Activated T-cell treated with anti-CD3 and anti-CD28 coated beads for 48 hours (primary cell): Measurements from ENCODE around the gene HOMER1.
"Not testable (repeated sequence)": the region's sequence is repeated elsewhere in the genome, so short reads cannot be mapped to it uniquely, and the experiment has no call there.

ENCODE experiments used
- DNase-seq: peaks from one replicate; pipeline ENCODE4 v3.0.0-alpha.2; 2020; ENCODE audit warnings: low read depth

Gene HOMER1

DNA sequence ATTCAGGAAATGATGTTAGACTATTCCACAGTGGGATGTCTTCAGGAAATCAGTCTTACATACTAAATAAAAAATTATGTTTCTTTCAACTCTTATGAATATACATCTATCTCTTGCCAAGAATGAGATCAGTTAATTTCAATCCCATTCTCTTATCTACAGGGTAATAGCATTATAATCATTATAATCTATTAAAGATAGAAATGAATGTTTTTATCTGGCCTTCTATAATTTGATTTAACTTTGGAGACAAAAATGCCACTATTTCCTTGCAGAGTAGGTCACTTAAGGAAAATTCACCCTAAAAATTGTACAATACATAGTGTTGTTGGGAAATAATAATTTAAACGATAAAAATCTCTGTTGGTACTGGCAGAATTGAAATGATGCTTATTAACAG is 96.4 kb downstream of the HOMER1 start:
- DNase-seq, result no peak

DNA sequence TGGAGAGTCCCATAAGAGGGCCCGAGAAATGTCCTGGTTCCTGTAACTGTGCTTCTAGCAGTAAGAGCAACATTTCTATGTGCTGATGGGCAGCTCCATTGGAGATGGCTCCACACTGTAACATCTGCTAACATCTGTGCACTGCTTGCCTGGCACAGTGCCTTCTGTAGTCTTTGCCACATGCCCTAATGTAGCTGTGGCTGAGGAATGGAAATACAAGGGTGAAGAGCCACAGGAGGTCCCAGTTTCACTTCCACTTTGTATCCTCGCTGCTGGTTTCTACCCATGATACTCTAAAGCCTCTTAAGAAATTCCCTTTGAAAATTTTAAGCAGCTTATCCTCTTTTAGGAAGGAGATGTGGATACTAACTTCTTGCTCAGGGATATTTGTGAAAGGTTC is 97.4 kb downstream of the HOMER1 start:
- DNase-seq, result no peak

DNA sequence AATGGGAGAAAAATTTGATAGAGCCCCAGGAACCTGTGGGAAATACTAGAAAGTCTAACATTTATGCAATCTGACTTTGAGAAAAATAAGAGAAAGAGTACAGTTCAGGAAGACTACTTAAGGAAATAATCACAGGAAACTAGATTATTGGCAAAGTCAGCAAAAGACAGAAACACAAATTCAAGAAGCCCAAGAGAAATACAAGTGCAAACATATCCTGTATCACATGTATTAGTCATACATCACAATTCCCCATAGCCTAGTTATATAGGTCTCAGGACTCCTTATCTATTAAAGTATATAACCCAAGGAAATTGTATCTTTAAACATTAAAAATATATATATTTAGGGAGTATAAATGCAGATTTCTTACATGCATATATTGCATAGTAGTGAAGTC is 100.8 kb downstream of the HOMER1 start:
- no peak for DNase-seq

DNA sequence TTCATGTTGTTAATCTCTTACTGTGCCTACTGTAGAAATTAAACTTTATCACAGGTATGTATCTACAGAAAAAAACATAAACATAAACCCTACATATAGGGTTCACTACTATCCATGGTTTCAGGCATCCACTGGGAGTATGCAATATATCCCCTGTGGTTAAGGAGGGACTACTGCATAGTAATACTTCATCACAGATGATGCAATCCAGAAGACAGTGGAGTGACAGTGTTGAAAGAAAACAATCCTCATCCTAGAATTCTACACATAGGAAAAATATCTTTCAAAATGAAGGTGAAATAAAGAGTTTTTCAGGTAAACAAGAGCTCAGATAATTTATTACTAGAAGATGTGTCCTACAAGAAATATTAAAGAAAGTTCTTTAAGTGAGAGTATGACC is 105.9 kb downstream of the HOMER1 start:
- DNase-seq, result no peak

DNA sequence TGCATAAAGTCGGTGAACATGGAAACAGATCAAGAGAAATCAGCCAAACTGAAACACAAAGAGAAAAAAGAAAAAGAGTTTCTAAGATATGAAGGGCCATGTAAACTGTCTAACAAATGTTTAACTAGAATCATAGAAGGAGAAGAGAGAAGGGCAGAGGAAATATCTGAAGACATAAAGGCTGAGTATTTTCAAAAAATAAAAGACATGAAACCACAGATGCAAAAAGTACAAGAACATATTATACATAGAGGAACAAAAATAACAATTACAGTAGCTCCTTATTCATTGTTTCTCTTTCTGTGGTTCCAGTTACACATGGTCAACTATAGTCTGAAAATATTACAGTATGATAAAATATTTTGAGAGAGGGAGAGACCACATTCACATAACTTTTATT is 106.3 kb downstream of the HOMER1 start:
- no peak for DNase-seq

DNA sequence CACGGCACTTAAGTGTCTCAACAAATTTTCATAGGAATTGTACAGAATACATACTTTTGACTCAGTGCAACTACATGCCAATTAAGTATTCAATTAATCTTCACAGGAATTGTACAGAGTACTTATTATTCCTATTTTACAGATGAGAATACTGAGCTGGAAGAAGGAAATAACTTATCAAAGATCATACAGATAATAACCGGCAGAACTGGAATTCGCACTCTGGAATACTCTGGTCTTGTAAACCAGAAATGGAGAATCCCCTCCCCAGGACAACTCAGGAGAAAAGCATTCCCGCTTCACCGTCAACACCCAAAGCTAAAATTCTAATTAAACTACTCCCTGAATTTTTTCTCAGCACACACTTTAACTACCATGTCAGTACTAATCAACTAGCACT is 112.7 kb downstream of the HOMER1 start:
- DNase-seq, result no peak

DNA sequence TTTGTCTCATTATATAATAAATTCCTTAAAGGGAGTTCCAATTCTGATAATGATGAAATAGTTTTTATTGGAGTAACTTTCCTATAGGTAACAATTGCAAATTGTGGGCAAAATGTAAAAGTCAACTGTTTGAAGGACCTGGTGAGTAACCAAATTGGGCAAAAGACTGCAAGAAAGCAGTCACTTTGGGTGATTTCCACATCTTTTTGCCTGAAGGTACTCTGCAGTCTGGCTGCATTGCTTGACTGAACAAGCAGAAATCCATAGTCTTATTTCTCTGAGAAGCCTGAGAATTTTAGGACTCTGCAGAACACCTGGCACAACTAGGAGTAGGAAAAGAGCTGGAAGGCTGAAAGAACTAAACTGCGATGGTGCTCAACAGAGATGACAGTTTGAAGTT is 114.9 kb downstream of the HOMER1 start:
- DNase-seq, result no peak

DNA sequence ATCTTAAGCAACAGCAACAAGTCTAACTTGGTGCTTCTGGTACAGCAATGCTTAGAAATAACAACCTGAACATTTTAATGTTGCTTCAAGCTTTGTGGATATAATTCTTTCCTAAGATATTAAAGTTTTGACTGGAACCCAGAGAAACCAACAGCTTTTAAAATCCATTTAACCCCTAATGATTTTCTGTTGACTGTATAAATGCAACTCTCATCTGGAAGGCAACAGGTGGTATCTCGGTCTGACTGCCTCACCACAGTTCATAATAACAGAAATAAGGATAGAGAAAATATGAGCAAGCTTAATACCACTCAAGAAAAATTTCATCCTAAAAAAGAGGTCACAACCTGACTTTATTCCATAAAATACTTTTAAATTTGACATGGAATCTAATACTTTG is 116.9 kb downstream of the HOMER1 start:
- no peak for DNase-seq

DNA sequence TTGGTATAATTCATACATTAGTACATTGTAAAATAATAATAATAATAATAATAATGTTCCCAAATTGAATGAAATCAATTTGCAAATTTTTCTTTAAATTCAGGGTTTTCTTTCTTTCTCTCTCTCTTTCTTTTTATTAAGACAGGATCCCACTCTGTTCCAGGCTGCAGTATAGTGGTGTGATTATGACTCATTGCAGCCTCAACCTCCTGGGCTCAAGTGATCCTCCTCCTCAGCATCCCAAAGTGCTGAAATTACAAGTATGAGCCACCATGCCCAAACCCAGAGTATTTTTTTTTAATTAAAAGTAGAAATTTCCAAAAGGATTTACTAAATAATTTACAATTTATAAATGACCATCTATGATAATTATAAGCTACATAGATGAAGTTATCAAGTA is 117.7 kb downstream of the HOMER1 start:
- no peak for DNase-seq

DNA sequence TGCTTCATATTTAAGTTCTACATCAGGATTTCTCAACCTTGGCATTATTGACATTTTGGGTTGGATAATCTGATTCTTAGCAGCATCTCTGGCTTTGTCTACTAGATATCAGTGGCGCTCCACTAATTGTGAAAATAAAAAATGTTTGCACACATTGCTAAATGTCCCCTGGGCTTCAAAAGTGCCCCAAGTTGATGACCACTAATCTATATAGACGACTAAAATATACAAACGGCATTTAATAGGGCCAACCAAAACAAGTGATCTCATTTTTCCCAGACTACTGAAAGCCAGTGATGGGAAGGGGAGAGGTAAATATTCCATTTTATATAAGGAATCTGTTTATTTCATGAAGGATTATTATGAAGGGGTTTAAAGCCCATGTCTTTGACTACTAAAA is 118.6 kb downstream of the HOMER1 start:
- no peak for DNase-seq

DNA sequence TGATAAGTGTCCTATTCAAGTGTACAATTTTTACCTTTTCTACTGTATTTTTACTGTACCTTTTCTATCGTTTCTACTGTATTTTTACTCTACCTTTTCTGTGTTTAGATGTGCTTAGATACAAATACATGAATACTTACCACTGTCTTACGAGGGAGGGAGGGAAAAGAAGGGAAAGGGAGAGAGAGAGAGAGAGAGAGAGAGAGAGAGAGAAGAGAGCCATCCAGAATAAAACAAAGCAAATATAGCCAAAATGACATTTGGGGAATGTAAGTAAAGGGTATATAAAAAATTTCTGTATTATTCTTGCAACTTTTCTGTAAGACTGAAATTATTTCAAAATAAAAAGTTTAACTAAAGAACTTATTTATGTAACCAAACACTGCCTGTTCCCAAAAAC is 121.2 kb downstream of the HOMER1 start:
- no peak for DNase-seq

DNA sequence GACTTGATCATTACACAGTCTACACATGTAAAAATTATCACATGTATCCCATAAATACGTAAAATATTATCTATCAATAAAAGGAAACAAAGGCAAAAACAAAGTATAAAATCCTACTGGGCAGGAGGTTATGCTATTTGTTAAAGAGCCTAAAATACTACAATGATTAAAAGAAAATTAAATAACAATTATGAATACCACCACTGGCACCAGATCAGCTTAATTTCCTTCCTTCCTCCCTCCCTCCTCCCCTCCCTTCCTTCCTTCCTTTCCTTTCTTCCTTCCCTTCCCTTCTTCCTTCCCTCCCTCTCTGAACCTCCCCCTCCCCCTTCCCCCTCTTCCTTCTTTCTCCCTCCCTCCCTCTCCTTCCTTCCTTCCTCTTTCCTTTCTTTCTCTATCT is 127.3 kb downstream of the HOMER1 start:
- DNase-seq, result no peak

DNA sequence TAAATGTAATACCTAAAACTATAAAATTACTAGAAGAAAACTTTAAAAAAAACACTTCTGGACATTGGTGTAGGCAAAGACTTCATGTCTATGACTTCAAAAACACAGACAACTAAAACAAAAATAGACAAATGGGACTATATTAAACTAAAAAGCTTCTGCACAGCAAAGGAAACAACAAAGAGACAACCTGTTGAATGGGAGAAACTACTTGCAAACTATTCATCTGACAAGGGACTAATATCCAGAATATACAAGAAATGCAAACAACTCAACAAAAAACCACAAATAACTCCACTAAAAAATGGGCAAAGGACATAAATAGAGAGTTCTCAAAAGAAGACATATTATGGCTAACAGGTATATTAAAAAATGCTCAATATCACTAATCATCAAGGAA is 128.8 kb downstream of the HOMER1 start:
- not testable (repeated sequence) for DNase-seq

DNA sequence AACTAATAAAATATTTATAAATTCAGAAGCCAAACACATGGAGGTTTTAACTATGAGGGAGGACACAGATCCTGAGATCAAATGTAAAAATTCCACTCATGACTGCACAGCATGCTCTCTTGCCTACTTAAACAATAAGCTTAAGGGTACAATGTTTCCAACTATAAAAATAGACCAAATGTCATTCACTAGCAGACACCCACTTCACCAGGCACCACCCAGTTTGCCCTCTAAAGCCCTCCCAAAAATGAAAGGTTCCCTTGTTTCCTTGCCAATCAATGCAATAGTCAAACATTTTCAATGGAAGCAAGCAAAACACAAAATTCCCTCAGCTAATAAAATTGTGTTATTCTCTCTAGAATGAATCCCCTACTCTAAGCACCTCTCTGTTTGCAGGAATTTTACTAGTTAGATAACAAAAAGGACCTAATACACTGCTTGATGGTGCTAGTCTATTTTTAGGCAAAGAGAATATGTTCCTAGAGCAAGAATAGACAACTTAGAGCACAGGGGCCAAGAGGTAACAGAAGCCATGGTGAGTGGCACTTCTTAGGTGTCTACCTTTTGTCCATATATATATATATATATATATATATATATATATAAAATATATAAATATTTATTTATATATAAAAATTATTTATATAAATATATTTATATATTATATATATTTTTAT is 135.3 kb downstream of the HOMER1 start:
- DNase-seq, result no peak

DNA sequence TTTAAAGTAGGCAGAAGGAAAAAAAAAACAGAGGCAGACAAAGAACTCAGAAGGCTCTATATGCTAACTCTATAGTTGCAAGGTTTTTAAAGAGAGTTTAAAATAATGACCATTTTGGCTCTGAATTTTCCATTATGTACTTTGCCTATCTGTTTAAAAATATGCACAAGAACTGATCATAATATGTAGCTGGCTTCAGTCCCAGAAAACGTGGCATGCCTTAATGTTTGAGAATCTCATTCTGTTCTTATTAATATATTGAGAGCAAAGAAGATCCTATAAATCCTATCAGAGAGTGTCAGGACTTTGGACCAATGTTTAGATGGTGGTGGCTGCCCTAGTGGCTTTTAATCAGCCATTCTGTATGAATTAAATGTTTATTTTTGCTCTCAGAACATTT is 156.5 kb downstream of the HOMER1 start:
- DNase-seq, result no peak

DNA sequence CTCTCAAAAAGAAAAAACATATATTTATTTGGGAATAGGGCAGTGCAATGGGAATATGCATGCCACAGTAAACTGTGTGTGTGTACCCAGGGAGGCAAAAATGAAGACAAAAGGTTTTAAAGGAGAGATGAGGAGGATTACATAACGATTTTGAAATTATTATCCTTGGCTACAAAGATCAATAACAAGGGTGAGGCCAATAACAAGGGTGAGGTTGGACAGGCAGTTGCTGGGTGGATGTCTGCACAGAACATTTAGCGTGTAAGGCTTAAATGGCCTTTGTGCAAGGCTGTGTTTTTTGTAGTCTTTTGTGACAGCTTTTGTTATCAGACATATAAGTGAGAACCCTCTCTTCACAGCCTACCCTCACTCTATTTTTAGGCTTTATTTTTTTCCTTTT is 164.1 kb downstream of the HOMER1 start:
- DNase-seq, result no peak

DNA sequence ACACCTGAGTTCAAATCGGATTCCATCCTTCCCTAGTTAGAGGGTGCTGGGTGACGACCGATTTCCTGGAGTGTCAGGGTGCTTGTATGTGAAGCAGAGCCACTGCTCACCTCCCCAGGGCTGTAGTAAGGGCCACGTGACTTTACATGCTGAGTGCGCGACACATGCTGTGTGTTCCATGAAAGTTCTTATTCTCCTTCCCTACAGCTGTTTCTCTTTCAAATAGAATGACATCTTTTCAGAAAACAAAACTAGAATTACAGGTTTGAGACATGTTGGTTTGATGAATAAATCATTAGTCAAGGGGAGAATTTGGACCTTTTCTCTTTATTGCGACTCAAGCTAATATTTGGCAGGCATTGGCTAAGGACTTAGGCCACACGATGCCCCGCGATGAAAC is 164.9 kb downstream of the HOMER1 start:
- no peak for DNase-seq

DNA sequence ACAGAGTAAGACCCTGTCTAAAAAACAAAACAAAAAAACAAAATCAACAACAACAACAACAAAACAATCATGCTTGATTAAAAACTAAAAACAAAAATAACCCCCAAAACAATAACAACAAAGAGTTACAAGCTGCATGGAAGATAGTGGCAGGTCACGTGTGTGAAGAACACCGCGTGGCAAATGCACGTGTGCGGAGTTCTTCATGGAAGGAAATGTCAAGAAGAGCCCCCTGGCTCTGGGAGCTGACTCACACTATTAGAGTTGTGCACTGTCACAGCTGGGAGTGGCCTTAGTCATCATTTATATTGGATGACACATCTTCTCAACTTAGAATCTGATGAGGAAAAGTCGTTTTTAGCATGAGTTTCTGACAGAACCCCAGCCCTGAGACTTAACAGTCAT is 167.5 kb downstream of the HOMER1 start:
- DNase-seq, result no peak

DNA sequence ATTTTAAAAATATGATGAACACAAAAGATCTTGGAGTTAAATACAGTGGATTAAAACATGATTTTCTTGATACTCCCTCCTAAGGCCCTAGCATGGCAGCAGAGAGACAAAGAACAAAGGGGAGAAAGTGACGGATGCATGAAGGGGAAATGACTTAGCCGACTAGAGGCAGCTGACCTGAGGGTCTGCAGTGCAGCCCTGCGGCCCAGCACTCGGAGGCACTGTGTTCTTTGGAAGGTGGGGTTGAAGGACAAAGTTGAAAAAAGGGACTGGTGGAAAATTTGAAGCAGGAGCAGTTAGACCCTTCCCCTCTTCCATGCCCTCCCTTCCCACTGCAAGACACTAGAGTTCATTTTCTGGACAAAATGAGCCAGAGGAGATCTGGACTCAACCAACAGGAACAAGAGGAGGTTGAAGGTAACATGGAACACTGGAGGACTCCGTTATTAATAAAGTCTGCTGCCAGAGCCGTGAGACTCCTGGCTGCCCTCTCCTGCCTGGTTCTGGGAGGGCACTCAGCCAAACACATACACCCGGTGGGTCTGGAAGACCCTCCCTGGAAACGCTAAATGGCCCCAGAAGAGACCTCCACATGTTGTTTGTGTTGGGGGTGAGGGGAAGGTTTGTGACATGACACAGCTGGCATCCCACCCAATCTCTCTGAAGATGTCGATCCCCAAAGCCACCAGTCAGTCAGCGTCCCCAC is 179.9 kb downstream of the HOMER1 start:
- no peak for DNase-seq

DNA sequence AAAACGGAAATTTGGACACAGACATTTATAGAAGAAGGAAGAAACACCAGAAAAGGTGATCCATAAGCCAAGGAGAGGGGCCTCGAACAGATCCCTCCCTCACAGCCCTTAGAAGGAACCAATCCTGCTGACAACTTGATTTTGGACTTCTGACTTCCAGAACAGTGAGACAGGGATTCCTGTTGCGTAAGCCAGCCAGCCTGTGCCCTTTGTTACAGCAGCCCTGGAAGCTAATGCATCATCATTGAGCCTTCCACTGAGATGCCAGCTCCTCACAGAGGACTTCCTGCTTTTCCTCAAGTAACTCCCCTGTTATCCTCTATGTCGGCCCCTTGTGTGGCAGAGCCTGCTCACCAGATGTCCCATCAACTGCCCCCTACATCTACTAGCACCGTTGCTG is 183.9 kb downstream of the HOMER1 start:
- DNase-seq, result no peak

DNA sequence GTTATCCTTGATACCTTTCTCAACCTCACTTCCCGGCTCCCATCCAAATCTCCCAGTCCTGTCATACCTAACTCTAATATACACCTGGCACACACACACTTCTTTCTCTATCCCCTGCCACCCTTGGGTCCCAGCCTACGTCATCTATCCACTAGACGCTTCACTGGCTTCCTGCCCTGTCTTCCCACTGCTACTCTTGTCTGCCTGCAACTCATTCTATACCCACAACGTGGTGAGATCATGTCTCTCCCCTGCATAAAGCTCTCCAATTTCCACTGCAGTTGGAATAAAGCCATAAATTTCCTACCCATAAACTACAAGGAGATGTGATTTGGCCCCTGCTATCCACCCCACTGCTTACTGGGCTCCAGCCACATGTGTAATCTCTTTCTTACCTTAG is 184.5 kb downstream of the HOMER1 start:
- no peak for DNase-seq
